OCI-LY1 (cell line): ENCODE results near the gene SORD.
A peak's percentile ranks its signal among the peaks of the same experiment; 100 is the strongest.

Experiments
- H2AFZ ChIP-seq: fragments of 200-600 bp; sonication (generic), shearing (Covaris generic); 2 replicates; pipeline ENCODE4 v1.6.0; 2014; ENCODE audit warnings: antibody characterized with exemption, mild to moderate bottlenecking, low read length
- H3F3A ChIP-seq: fragments of 200-600 bp; sonication (generic), shearing (Covaris generic); 2 replicates; pipeline ENCODE4 v1.6.0; 2014; ENCODE audit warnings: mild to moderate bottlenecking, antibody characterized with exemption, low read length, moderate library complexity; ENCODE audit not compliant: insufficient read depth
- H3K27ac ChIP-seq: fragments of 200-600 bp; sonication (generic); 2 replicates; pipeline ENCODE4 v1.5.1; 2014; ENCODE audit warnings: low read length, mixed run types, mild to moderate bottlenecking, low read depth; ENCODE audit not compliant: poor library complexity, severe bottlenecking
- H3K27me3 ChIP-seq: fragments of 200-600 bp; sonication (generic); 2 replicates; pipeline ENCODE4 v1.6.0; 2014; ENCODE audit warnings: antibody characterized with exemption, mild to moderate bottlenecking, low read length, moderate library complexity; ENCODE audit not compliant: insufficient read depth
- H3K36me3 ChIP-seq: fragments of 200-600 bp; sonication (generic); 2 replicates; pipeline ENCODE4 v1.6.1; 2014; ENCODE audit warnings: mild to moderate bottlenecking, antibody characterized with exemption, low read length, moderate library complexity, mixed read lengths; ENCODE audit not compliant: insufficient read depth
- H3K4me1 ChIP-seq: fragments of 200-600 bp; sonication (generic); 2 replicates; pipeline ENCODE4 v1.5.1; 2014; ENCODE audit warnings: mild to moderate bottlenecking, low read length, moderate library complexity; ENCODE audit not compliant: insufficient read depth, severe bottlenecking
- H3K4me2 ChIP-seq: fragments of 200-600 bp; sonication (generic), shearing (Covaris generic); 2 replicates; pipeline ENCODE4 v1.6.1; 2014; ENCODE audit warnings: low read length
- H3K4me3 ChIP-seq: fragments of 200-600 bp; sonication (generic); 2 replicates; pipeline ENCODE4 v1.5.1; 2014; ENCODE audit warnings: low read length, low read depth, mild to moderate bottlenecking, mixed read lengths; ENCODE audit not compliant: poor library complexity, severe bottlenecking
- H3K79me2 ChIP-seq: fragments of 200-600 bp; shearing (Covaris generic); 2 replicates; pipeline ENCODE4 v1.6.1; 2016; ENCODE audit warnings: mixed run types, low read length, mixed read lengths; ENCODE audit not compliant: insufficient read depth
- H3K9ac ChIP-seq: fragments of 200-600 bp; sonication (generic), shearing (Covaris generic); 2 replicates; pipeline ENCODE4 v1.6.1; 2014; ENCODE audit warnings: mild to moderate bottlenecking, low read length, mixed read lengths
- H3K9me2 ChIP-seq: fragments of 200-600 bp; sonication (generic), shearing (Covaris generic); 2 replicates; pipeline ENCODE4 v1.6.1; 2014; ENCODE audit warnings: low read depth, mild to moderate bottlenecking, low read length, mixed read lengths
- H3K9me3 ChIP-seq: fragments of 200-600 bp; shearing (Covaris generic); 2 replicates; pipeline ENCODE4 v1.6.1; 2014; ENCODE audit warnings: low read length, mixed read lengths
- H4K20me1 ChIP-seq: fragments of 200-600 bp; sonication (generic), shearing (Covaris generic); 2 replicates; pipeline ENCODE4 v1.6.0; 2016; ENCODE audit warnings: mild to moderate bottlenecking, low read length; ENCODE audit not compliant: insufficient read depth
- CTCF ChIP-seq: fragments of 200-600 bp; sonication (generic), shearing (Covaris generic); IDR thresholded peaks from 2 replicates; pipeline ENCODE4 v1.5.1; 2017; ENCODE audit warnings: mild to moderate bottlenecking, antibody characterized with exemption, low read length, moderate library complexity, mixed read lengths
- EZH2 ChIP-seq: fragments of 200-600 bp; sonication (generic), shearing (Covaris generic); IDR thresholded peaks from 2 replicates; pipeline ENCODE4 v1.8.0; 2017; ENCODE audit warnings: borderline replicate concordance, mixed run types, mild to moderate bottlenecking, antibody characterized with exemption, low read length, moderate library complexity, mixed read lengths

The SORD gene

GRCh38 chr15:45110256-45110820, 87.3 kb downstream of the SORD start:
- peaks cover 14% of the 10 kb centered on the region for H3K4me1 ChIP-seq
- no peaks in the 10 kb centered on the region for H4K20me1 ChIP-seq
- H3K4me3 ChIP-seq = no peak overlapping the region
- H3K9me3 ChIP-seq = no peaks in the 10 kb centered on the region
- 0 out of 2 replicates have a peak, but pooled peaks cover 3% of the 10 kb centered on the region for H3K27me3 ChIP-seq
- H2AFZ ChIP-seq = no peak overlapping the region
- TF ChIP-seq EZH2 (no peak), CTCF (peak; percentile 33; the same call in 1 of the 2 replicates)
- H3K9me2 ChIP-seq = no peaks in the 10 kb centered on the region
- H3K36me3 ChIP-seq = no peaks in the 10 kb centered on the region
- no peaks in the 10 kb centered on the region for H3F3A ChIP-seq
- no peak overlapping the region for H3K27ac ChIP-seq
- no peaks in the 10 kb centered on the region for H3K79me2 ChIP-seq
- H3K4me2 ChIP-seq = no peak overlapping the region
- no peak overlapping the region for H3K9ac ChIP-seq

GRCh38 chr15:45111390-45112142, 88.6 kb downstream of the SORD start:
- no peaks in the 10 kb centered on the region for H3K9me2 ChIP-seq
- H3K4me2 ChIP-seq = no peak overlapping the region
- no peak overlapping the region for H3K9ac ChIP-seq
- H3K4me1 ChIP-seq = peaks cover 14% of the 10 kb centered on the region
- no peaks in the 10 kb centered on the region for H3F3A ChIP-seq
- H3K27ac ChIP-seq = no peak overlapping the region
- H3K4me3 ChIP-seq = no peak overlapping the region
- H3K36me3 ChIP-seq = no peaks in the 10 kb centered on the region
- H3K27me3 ChIP-seq = 0 out of 2 replicates have a peak, but pooled peaks cover 3% of the 10 kb centered on the region
- no peaks in the 10 kb centered on the region for H4K20me1 ChIP-seq
- TF ChIP-seq CTCF = no peak
- H3K9me3 ChIP-seq = no peaks in the 10 kb centered on the region
- no peaks in the 10 kb centered on the region for H3K79me2 ChIP-seq
- H2AFZ ChIP-seq = no peak overlapping the region

- H3K4me3 ChIP-seq = no peak overlapping the region
- H3K27me3 ChIP-seq = 0 out of 2 replicates have a peak, but pooled peaks cover 3% of the 10 kb centered on the region
Observed at GRCh38 chr15:45112143-45112590, 89.2 kb downstream of the SORD start.

More at GRCh38 chr15:45112143-45112590, 89.2 kb downstream of the SORD start:
- no peak overlapping the region for H3K9ac ChIP-seq
- H3K36me3 ChIP-seq = no peaks in the 10 kb centered on the region
- no peak for TF ChIP-seq CTCF
- TF ChIP-seq EZH2 = no peak
- no peak overlapping the region for H2AFZ ChIP-seq
- no peaks in the 10 kb centered on the region for H3K9me3 ChIP-seq
- peaks cover 14% of the 10 kb centered on the region for H3K4me1 ChIP-seq
- H3K9me2 ChIP-seq = no peaks in the 10 kb centered on the region
- no peak overlapping the region for H3K27ac ChIP-seq
- no peak overlapping the region for H3K4me2 ChIP-seq
- no peaks in the 10 kb centered on the region for H4K20me1 ChIP-seq
- no peaks in the 10 kb centered on the region for H3K79me2 ChIP-seq
- H3F3A ChIP-seq = no peaks in the 10 kb centered on the region
